HEK293 (cell line): Measurements from ENCODE around the gene ULBP1.
A peak's percentile ranks its signal among the peaks of the same experiment; 100 is the strongest.

Experiments
- CTCF ChIP-seq: fragments of 450-650 bp; formaldehyde crosslinking; IDR thresholded peaks from 2 replicates; pipeline ENCODE4 v1.5.1; 2016; ENCODE audit warnings: missing biosample characterization, missing genetic modification characterization
- KLF17 ChIP-seq: fragments of 450-650 bp; formaldehyde crosslinking; IDR thresholded peaks from 2 replicates; pipeline ENCODE4 v1.5.1; 2016; ENCODE audit warnings: missing biosample characterization, missing genetic modification characterization
- PBX3 ChIP-seq: sonication (generic); formaldehyde crosslinking; IDR thresholded peaks from 2 replicates; pipeline ENCODE4 v1.8.1; 2022; ENCODE audit warnings: mild to moderate bottlenecking, moderate library complexity, missing genetic modification reagents
- PRDM10 ChIP-seq: fragments of 450-650 bp; formaldehyde crosslinking; IDR thresholded peaks from 2 replicates; pipeline ENCODE4 v1.5.1; 2016; ENCODE audit warnings: missing biosample characterization, missing genetic modification characterization
- PRDM6 ChIP-seq: fragments of 450-650 bp; formaldehyde crosslinking; IDR thresholded peaks from 2 replicates; pipeline ENCODE4 v1.5.1; 2017; ENCODE audit warnings: missing biosample characterization, missing genetic modification characterization
- ZBTB10 ChIP-seq: fragments of 450-650 bp; formaldehyde crosslinking; IDR thresholded peaks from 2 replicates; pipeline ENCODE4 v1.5.1; 2016; ENCODE audit warnings: missing biosample characterization, missing genetic modification characterization
- ZBTB8A ChIP-seq: fragments of 450-650 bp; formaldehyde crosslinking; IDR thresholded peaks from 2 replicates; pipeline ENCODE4 v1.5.1; 2016; ENCODE audit warnings: missing biosample characterization, missing genetic modification characterization
- ZFHX2 ChIP-seq: fragments of 450-650 bp; formaldehyde crosslinking; conservative IDR thresholded peaks from 2 replicates; pipeline ENCODE4 v1.5.1; 2016; ENCODE audit warnings: missing biosample characterization, missing genetic modification characterization
- ZNF112 ChIP-seq: fragments of 450-650 bp; formaldehyde crosslinking; IDR thresholded peaks from 2 replicates; pipeline ENCODE4 v1.5.0; 2017; ENCODE audit warnings: missing biosample characterization, missing genetic modification characterization
- ZNF280D ChIP-seq: fragments of 450-650 bp; formaldehyde crosslinking; IDR thresholded peaks from 2 replicates; pipeline ENCODE4 v1.5.1; 2016; ENCODE audit warnings: missing biosample characterization, missing genetic modification characterization
- ZNF362 ChIP-seq: fragments of 450-650 bp; formaldehyde crosslinking; IDR thresholded peaks from 2 replicates; pipeline ENCODE4 v1.5.1; 2016; ENCODE audit warnings: missing biosample characterization, missing genetic modification characterization
- ZNF366 ChIP-seq: fragments of 450-650 bp; formaldehyde crosslinking; conservative IDR thresholded peaks from 2 replicates; pipeline ENCODE4 v1.5.1; 2016; ENCODE audit warnings: missing biosample characterization, missing genetic modification characterization
- ZNF449 ChIP-seq: fragments of 450-650 bp; formaldehyde crosslinking; IDR thresholded peaks from 2 replicates; pipeline ENCODE4 v1.5.1; 2017; ENCODE audit warnings: missing biosample characterization, mild to moderate bottlenecking, missing genetic modification characterization, moderate library complexity
- ZNF514 ChIP-seq: fragments of 450-650 bp; formaldehyde crosslinking; IDR thresholded peaks from 2 replicates; pipeline ENCODE4 v1.5.1; 2016; ENCODE audit warnings: missing biosample characterization, missing genetic modification characterization
- ZNF707 ChIP-seq: fragments of 450-650 bp; formaldehyde crosslinking; IDR thresholded peaks from 2 replicates; pipeline ENCODE4 v1.5.1; 2016; ENCODE audit warnings: missing biosample characterization, missing genetic modification characterization
- ZSCAN16 ChIP-seq: fragments of 450-650 bp; formaldehyde crosslinking; IDR thresholded peaks from 2 replicates; pipeline ENCODE4 v1.5.1; 2016; ENCODE audit warnings: missing biosample characterization, missing genetic modification characterization
- ZSCAN23 ChIP-seq: fragments of 450-650 bp; formaldehyde crosslinking; IDR thresholded peaks from 2 replicates; pipeline ENCODE4 v1.5.1; 2016; ENCODE audit warnings: missing biosample characterization, missing genetic modification characterization
- ZSCAN5A ChIP-seq: fragments of 450-650 bp; formaldehyde crosslinking; IDR thresholded peaks from 2 replicates; pipeline ENCODE4 v1.5.1; 2016; ENCODE audit warnings: missing biosample characterization, missing genetic modification characterization

Gene ULBP1

GRCh38 chr6:150006961-150007464, 43.3 kb downstream of the ULBP1 start (continued):
- TF ChIP-seq ZBTB10 (tag by site-specific recombination) (no peak), ZNF112 (tag by site-specific recombination) (no peak), ZNF362 (tag by site-specific recombination) (peak; percentile 72; the same call in 1 of the 2 replicates), ZNF707 (tag by site-specific recombination) (no peak), ZNF449 (tag by site-specific recombination) (no peak), ZNF514 (tag by site-specific recombination) (no peak), ZNF366 (tag by site-specific recombination) (0 out of 2 replicates have a peak, but pooled peaks have one; percentile 25), ZBTB8A (tag by site-specific recombination) (0 out of 2 replicates have a peak, but pooled peaks have one; percentile 16), ZSCAN16 (tag by site-specific recombination) (no peak), ZNF280D (tag by site-specific recombination) (no peak), ZSCAN5A (no peak), PBX3 (CRISPR knock-in tag) (no peak), CTCF (tag by site-specific recombination) (peak; percentile 42), ZSCAN23 (tag by site-specific recombination) (no peak), PRDM6 (tag by site-specific recombination) (no peak), KLF17 (tag by site-specific recombination) (0 out of 2 replicates have a peak, but pooled peaks have one; percentile 9), ZFHX2 (tag by site-specific recombination) (peak; percentile 48), PRDM10 (tag by site-specific recombination) (peak; percentile 74)
